GM12891 (cell line): ENCODE results near the gene TGFB2.

Experiments used
- PAX5 ChIP-seq: IDR thresholded peaks from 2 replicates; pipeline ENCODE4 v1.6.1; 2011; ENCODE audit warnings: low read length, moderate library complexity, mild to moderate bottlenecking; ENCODE audit not compliant: insufficient read depth, severe bottlenecking
- POLR2A ChIP-seq: IDR thresholded peaks from 2 replicates; pipeline ENCODE4 v1.6.1; 2011; ENCODE audit warnings: low read depth, low read length, control low read depth

DNA sequence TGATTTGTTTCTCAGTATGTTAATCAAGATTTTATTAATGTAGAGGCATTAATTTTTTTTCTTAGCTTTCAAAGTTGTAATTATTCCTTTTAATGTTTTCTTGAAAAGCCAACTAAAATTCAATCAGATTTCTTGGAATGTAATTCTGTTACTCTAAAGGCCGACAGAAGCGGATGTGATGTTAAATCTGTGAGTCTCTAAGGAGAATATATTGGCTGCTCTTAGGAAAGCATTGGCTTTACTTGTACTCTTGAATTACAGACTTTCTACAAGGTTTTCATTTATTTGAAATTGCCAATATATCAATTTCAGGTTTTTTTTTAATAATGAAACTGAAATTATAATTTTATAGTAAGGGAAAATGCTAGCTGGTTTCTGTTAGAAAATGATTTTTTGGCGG lies 30.8 kb upstream of the TGFB2 start:
- TF ChIP-seq PAX5, result no peak
- TF ChIP-seq POLR2A, result no peak
